HUES48 (cell line): ENCODE data around the gene BDP1.
"Not testable (repeated sequence)": the region's sequence is repeated elsewhere in the genome, so short reads cannot be mapped to it uniquely, and the experiment has no call there.

Experiments
- H3K27ac ChIP-seq: one replicate; pipeline ENCODE4 v1.7.0; 2013; ENCODE audit warnings: low read depth, low read length, inconsistent platforms
- H3K27me3 ChIP-seq: 2 replicates; pipeline ENCODE4 v1.6.1; 2013; ENCODE audit warnings: mild to moderate bottlenecking, low read length; ENCODE audit not compliant: control insufficient read depth, insufficient read depth
- H3K36me3 ChIP-seq: 2 replicates; pipeline ENCODE4 v1.6.1; 2013; ENCODE audit warnings: low read length; ENCODE audit not compliant: control insufficient read depth, insufficient read depth
- H3K4me1 ChIP-seq: 2 replicates; pipeline ENCODE4 v1.6.1; 2013; ENCODE audit warnings: mild to moderate bottlenecking, low read length; ENCODE audit not compliant: control insufficient read depth, insufficient read depth
- H3K4me3 ChIP-seq: 2 replicates; pipeline ENCODE4 v1.5.1; 2013; ENCODE audit warnings: mild to moderate bottlenecking, low read depth, low read length
- H3K9ac ChIP-seq: 2 replicates; pipeline ENCODE4 v1.6.1; 2013; ENCODE audit warnings: mild to moderate bottlenecking, low read depth, low read length, moderate library complexity
- H3K9me3 ChIP-seq: 2 replicates; pipeline ENCODE4 v1.6.1; 2013; ENCODE audit warnings: low read length; ENCODE audit not compliant: control insufficient read depth, insufficient read depth

The BDP1 gene

GRCh38 chr5:71573591-71573990 is 118.1 kb downstream of the BDP1 start:
- no peak overlapping the region for H3K9ac ChIP-seq
- no peaks in the 10 kb centered on the region for H3K36me3 ChIP-seq
- H3K4me3 ChIP-seq = no peak overlapping the region
- no peaks in the 10 kb centered on the region for H3K9me3 ChIP-seq
- H3K27ac ChIP-seq = no peak overlapping the region
- H3K27me3 ChIP-seq = no peaks in the 10 kb centered on the region
- no peaks in the 10 kb centered on the region for H3K4me1 ChIP-seq

- H3K27me3 ChIP-seq, H3K9ac ChIP-seq, H3K36me3 ChIP-seq, H3K9me3 ChIP-seq, H3K4me3 ChIP-seq, H3K4me1 ChIP-seq, H3K27ac ChIP-seq: not testable (repeated sequence)
Measured at GRCh38 chr5:71575588-71575987, 120.1 kb downstream of the BDP1 start.

- Histone ChIP-seq H3K9ac (no peak overlapping the region), H3K9me3 (no peaks in the 10 kb centered on the region), H3K4me3 (no peak overlapping the region), H3K36me3 (no peaks in the 10 kb centered on the region), H3K4me1 (no peaks in the 10 kb centered on the region), H3K27me3 (no peaks in the 10 kb centered on the region), H3K27ac (no peak overlapping the region)
Measured at GRCh38 chr5:71576241-71576640, 120.8 kb downstream of the BDP1 start.

DNA sequence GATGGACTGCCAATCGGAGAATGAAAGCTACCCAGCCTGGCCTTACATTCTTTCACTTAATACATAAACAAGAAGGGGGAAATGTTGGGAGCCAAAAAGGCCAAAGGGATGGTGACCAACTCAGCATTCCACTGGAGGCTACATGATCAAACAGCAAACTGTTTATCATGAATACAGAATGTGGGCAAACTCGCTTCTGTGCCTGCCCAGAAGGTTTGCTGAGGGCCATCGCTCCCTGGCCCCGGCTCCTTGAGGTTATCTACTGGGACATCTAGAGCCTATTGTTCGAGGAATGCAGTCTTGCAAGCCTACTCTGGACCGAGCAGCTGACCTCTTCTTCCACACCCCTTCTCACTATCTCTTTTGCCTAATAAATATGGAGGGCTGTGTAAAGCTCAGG is 122.4 kb downstream of the BDP1 start:
- not testable (repeated sequence) for H3K4me1 ChIP-seq, H3K36me3 ChIP-seq, H3K4me3 ChIP-seq, H3K9ac ChIP-seq, H3K27me3 ChIP-seq, H3K27ac ChIP-seq, H3K9me3 ChIP-seq

- H3K9ac ChIP-seq = no peak overlapping the region
- no peaks in the 10 kb centered on the region for H3K9me3 ChIP-seq
- H3K27ac ChIP-seq = no peak overlapping the region
- H3K27me3 ChIP-seq = no peaks in the 10 kb centered on the region
- H3K4me3 ChIP-seq = no peak overlapping the region
- no peaks in the 10 kb centered on the region for H3K36me3 ChIP-seq
- H3K4me1 ChIP-seq = peaks cover 6% of the 10 kb centered on the region; the same call in 1 of the 2 replicates
Measured at GRCh38 chr5:71582945-71583584, 127.6 kb downstream of the BDP1 start.

DNA sequence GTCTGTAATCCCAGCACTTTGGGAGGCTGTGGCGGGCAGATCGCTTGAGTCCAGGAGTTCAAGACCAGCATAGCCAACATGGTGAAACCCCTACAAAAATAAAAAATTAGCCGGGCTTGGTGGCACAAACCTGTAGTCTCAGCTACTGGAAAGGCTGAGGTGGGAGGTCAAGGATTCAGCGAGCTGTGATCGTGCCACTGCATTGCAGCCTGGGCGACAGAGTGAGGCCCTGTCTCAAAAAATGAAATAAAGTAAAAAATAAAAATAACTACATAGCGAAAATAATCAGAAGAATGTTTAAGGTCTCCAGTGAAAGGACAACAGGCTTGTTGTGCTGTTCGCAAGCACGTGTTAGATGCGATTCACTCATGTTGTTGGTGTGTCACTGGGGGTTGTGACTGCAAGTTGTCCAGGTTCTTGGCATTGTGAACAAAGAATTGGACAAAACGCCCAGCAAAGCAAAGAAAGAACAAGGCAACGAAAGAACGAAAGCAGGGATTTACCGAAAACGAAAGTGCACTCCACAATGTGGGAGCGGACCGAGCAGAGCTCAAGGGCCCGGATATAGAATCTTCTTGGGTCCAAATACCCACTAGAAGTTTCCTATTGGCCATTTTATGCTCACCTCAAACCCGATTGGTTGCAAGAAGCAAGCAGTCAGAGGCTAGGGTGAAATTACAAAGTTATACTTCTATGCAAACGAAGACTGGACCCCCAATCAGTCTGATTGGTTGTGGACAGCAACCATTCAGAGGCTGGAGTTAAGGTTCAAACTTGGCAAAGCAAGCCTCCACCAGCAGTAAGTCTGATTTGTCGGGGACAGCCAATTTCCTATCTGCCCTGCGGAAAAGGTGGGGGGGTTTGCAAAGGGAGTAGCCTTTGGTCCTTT is 130.8 kb downstream of the BDP1 start:
- Histone ChIP-seq H3K27me3 (no peaks in the 10 kb centered on the region), H3K36me3 (peaks cover 3% of the 10 kb centered on the region), H3K9me3 (no peaks in the 10 kb centered on the region), H3K4me1 (peaks cover 6% of the 10 kb centered on the region; the same call in 1 of the 2 replicates), H3K9ac (peak overlapping the region; percentile 78), H3K27ac (peak overlapping the region; percentile 92), H3K4me3 (peak overlapping the region; percentile 82)

- H3K27ac ChIP-seq = peak within 1 kb of the TSS; percentile 92
- H3K9me3 ChIP-seq = no peaks in the 10 kb centered on the region
- H3K9ac ChIP-seq = peak within 1 kb of the TSS; percentile 90
- peak within 1 kb of the TSS; percentile 82 for H3K4me3 ChIP-seq
- peaks cover 3% of the 10 kb centered on the region for H3K36me3 ChIP-seq
- no peaks in the 10 kb centered on the region for H3K27me3 ChIP-seq
- peaks cover 6% of the 10 kb centered on the region; the same call in 1 of the 2 replicates for H3K4me1 ChIP-seq
Measured at GRCh38 chr5:71586941-71587765, 131.7 kb downstream of the BDP1 start, which contains the start of gene MCCC2. Gene MCCC2 (plus strand): TSS chr5:71587340. CDS start chr5:71587426, 86 bp downstream.

- H3K27me3 ChIP-seq = no peaks in the 10 kb centered on the region
- H3K9me3 ChIP-seq = no peaks in the 10 kb centered on the region
- peaks cover 6% of the 10 kb centered on the region; the same call in 1 of the 2 replicates for H3K4me1 ChIP-seq
- H3K36me3 ChIP-seq = peaks cover 3% of the 10 kb centered on the region
- peak overlapping the region; percentile 92 for H3K27ac ChIP-seq
- H3K4me3 ChIP-seq = peak overlapping the region; percentile 82
- H3K9ac ChIP-seq = peak overlapping the region; percentile 90
Measured at GRCh38 chr5:71587766-71588532, 132.5 kb downstream of the BDP1 start.

DNA sequence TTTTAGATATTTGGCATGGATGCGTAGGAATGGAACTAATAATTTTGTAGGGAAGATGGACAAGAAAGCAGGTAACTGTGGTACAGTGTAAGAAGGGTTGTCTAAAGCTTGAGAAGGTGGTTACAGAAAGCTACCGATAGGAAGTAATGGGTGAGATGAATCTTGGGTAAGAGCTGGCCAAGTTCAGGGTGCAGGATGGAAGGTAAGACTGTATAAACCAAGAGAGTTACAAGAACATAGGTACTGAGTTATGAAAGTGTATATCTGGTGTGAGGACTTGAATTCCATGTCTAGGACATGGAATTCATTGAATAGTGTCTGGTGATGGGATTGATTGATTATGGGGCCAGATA is 133.1 kb downstream of the BDP1 start:
- Histone ChIP-seq H3K4me1 (peaks cover 6% of the 10 kb centered on the region; the same call in 1 of the 2 replicates), H3K27ac (no peak overlapping the region), H3K36me3 (peaks cover 4% of the 10 kb centered on the region), H3K4me3 (peak overlapping the region; percentile 82; the same call in 1 of the 2 replicates), H3K9me3 (no peaks in the 10 kb centered on the region), H3K27me3 (no peaks in the 10 kb centered on the region), H3K9ac (no peak overlapping the region)

GRCh38 chr5:71589903-71590302 is 134.5 kb downstream of the BDP1 start:
- no peaks in the 10 kb centered on the region for H3K9me3 ChIP-seq
- no peak overlapping the region for H3K9ac ChIP-seq
- no peak overlapping the region for H3K27ac ChIP-seq
- no peaks in the 10 kb centered on the region for H3K27me3 ChIP-seq
- no peak overlapping the region for H3K4me3 ChIP-seq
- peaks cover 6% of the 10 kb centered on the region; the same call in 1 of the 2 replicates for H3K4me1 ChIP-seq
- peaks cover 10% of the 10 kb centered on the region for H3K36me3 ChIP-seq
